Amniotic stem cell (primary cell): ENCODE data around the gene NHLRC1.

Experiments
- DNase-seq: peaks from one replicate; lab custom pipeline; 2025; lab: John Stamatoyannopoulos, UW

The NHLRC1 gene

GRCh38 chr6:18081025-18081668 lies 41.3 kb downstream of the NHLRC1 start:
- DNase-seq = no peak

- no peak for DNase-seq
Observed at GRCh38 chr6:18080544-18080943, 41.9 kb downstream of the NHLRC1 start.

- DNase-seq = no peak
Observed at GRCh38 chr6:18078866-18079265, 43.6 kb downstream of the NHLRC1 start.

- DNase-seq = no peak
Observed at GRCh38 chr6:18076231-18076630, 46.2 kb downstream of the NHLRC1 start.

GRCh38 chr6:18072841-18073240 lies 49.6 kb downstream of the NHLRC1 start:
- DNase-seq = no peak

- DNase-seq = no peak
Observed at GRCh38 chr6:18070486-18070885, 52.0 kb downstream of the NHLRC1 start.
